Prostate gland (tissue), 2 donors: ENCODE measurements around the gene AKT2. TPM values are rescaled to one million over a fixed set of nuclear protein-coding genes. Genes with fewer than 3 reads are reported as not detected.

ENCODE experiments used
- DNase-seq: peaks from one replicate; pipeline ENCODE4 v3.0.0-alpha.2; 2019; ENCODE audit warnings: low spot score
- H3K27ac ChIP-seq, 2 donors: fragments of 200-600 bp; sonication (generic); 2 replicates each; pipeline ENCODE4 v1.5.1; 2017 to 2019
- H3K27me3 ChIP-seq: fragments of 200-600 bp; sonication (generic); replicated peaks from 2 replicates; pipeline ENCODE4 v1.5.1; 2019; ENCODE audit not compliant: insufficient read depth
- H3K36me3 ChIP-seq, 2 donors: fragments of 200-600 bp; sonication (generic); 1 replicate in 1 of 2; 2 replicates in 1 of 2; pipeline versions ENCODE4 v1.5.1 to v1.8.1; 2017 to 2019
- H3K4me1 ChIP-seq: fragments of 200-600 bp; sonication (generic); replicated peaks from 2 replicates; pipeline ENCODE4 v1.5.1; 2019
- H3K4me3 ChIP-seq, 2 donors: fragments of 200-600 bp; sonication (generic); 2 replicates each; pipeline ENCODE4 v1.5.1; 2017 to 2019
- H3K9me3 ChIP-seq: fragments of 200-600 bp; sonication (generic); 2 replicates; pipeline ENCODE4 v1.5.1; 2017
- POLR2A ChIP-seq: fragments of 450-650 bp; IDR thresholded peaks from one replicate; pipeline ENCODE4 v1.6.1; 2016; ENCODE audit warnings: antibody characterized with exemption, mild to moderate bottlenecking
- POLR2AphosphoS5 ChIP-seq: sonication (generic); formaldehyde crosslinking; IDR thresholded peaks from one replicate; pipeline ENCODE4 v1.6.1; 2017; ENCODE audit warnings: antibody characterized with exemption
- WGBS: methylation state at CpG from one replicate; pipeline ENCODE4 v1.1.5; 2018; 5-methylcytosine and 5-hydroxymethylcytosine counted together
- intact Hi-C: fragments of 100-400 bp; cut with DNase I; formaldehyde crosslinking; loops from one replicate; pipeline ENCODE4 v1.14.2; 2022
- total RNA-seq, 2 donors: library from RNA; depleted of rRNA; stranded (reverse); fragments of >200 nt; gene quantifications; one replicate each; pipeline ENCODE4 v1.1.0, GENCODE V29; 2016
- TF ChIP-seq, protein P1 (sequence below), 4 experiments: fragments of 200-600 bp in 2 of 4; fragments of 450-650 bp in 2 of 4; sonication (generic) in 2 of 4; IDR thresholded peaks; 1 replicate in 3 of 4; 2 replicates in 1 of 4; pipeline ENCODE4 v1.5.1; 2016 to 2019; ENCODE audit warnings: antibody characterized with exemption in 4 of 4, mild to moderate bottlenecking in 2 of 4, moderate library complexity in 2 of 4

The AKT2 gene
- total RNA-seq, 2 donors from 2014 or later: 95.3 to 171 TPM

GRCh38 chr19:40249781-40250180, 35.4 kb downstream of the AKT2 start:
- intact Hi-C loops: no loop called here
- Histone ChIP-seq H3K4me3 (no peak overlapping the region), H3K4me1 (peaks cover 12% of the 10 kb centered on the region), H3K9me3 (no peaks in the 10 kb centered on the region), H3K27me3 (no peaks in the 10 kb centered on the region), H3K27ac (peak overlapping the region; percentile 74 to 77), H3K36me3 (peaks cover 0 to 3% of the 10 kb centered on the region in 2 donors)
- TF ChIP-seq POLR2A (no peak), POLR2AphosphoS5 (peak; percentile 18)
- DNase-seq: peak; percentile 40
- 66% methylated on average over 11 of the region's 11 CpGs for WGBS

DNA sequence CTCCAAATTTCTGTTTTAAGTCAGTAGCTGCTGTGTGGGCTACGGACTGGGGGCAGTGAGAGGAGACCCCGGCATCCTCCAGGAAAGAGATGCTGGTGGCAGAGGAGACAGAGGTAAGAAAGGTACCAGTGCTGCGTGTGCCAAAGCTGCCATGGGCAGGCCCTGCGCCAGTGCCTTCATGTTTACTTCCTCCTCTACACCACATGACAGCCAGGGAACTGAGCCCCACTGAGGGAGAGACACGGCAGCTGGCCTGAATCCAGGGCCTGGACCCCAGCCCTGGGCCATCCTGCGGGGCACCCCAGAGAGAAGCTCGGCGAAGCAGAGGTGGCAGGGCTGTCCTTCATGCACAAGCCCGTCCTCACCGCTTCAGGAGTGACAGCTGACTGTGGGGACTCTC, 35.9 kb downstream of the AKT2 start:
- TF ChIP-seq POLR2A (no peak), POLR2AphosphoS5 (peak; percentile 73)
- H3K4me1 ChIP-seq: peaks cover 12% of the 10 kb centered on the region
- H3K27ac ChIP-seq: peak overlapping the region; percentile 74 to 77
- intact Hi-C loops: no loop called here
- H3K4me3 ChIP-seq: no peak overlapping the region
- no peaks in the 10 kb centered on the region for H3K9me3 ChIP-seq
- no peaks in the 10 kb centered on the region for H3K36me3 ChIP-seq
- WGBS: 53% methylated on average over 10 of the region's 10 CpGs
- DNase-seq: peak; percentile 74
- H3K27me3 ChIP-seq: no peaks in the 10 kb centered on the region

DNA sequence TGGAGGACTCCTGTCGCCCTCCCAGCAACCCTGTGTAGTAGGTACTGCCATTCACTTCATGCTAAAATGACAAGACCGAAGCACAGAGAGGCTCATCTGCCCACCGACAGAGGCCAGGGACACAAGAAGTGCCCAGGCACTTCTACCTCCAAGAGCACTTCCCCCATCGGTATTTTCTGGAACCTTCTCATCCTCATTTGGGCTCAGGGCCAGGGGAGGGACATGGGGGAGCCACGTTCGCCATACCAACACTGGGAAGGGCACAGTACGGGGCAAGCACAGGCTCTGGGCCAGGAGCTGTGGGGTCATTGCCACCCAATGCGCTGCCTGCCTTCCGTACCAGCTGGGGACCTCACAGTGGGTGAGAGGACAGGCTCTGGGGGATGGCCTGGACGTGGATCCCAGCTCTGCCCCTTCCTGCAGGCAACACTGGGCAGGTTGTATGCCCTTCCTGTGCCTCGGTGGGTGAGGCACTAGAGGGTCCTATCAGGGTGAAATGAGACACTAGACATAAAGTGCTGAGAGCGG, 37.3 kb downstream of the AKT2 start:
- no peak for DNase-seq
- Histone ChIP-seq H3K36me3 (no peaks in the 10 kb centered on the region), H3K9me3 (no peaks in the 10 kb centered on the region), H3K4me1 (peaks cover 4% of the 10 kb centered on the region), H3K27me3 (no peaks in the 10 kb centered on the region), H3K4me3 (no peak overlapping the region), H3K27ac (no peak overlapping the region)
- 88% methylated on average over 12 of the region's 12 CpGs for WGBS
- intact Hi-C loops: no loop called here
- no peak for TF ChIP-seq POLR2A

DNA sequence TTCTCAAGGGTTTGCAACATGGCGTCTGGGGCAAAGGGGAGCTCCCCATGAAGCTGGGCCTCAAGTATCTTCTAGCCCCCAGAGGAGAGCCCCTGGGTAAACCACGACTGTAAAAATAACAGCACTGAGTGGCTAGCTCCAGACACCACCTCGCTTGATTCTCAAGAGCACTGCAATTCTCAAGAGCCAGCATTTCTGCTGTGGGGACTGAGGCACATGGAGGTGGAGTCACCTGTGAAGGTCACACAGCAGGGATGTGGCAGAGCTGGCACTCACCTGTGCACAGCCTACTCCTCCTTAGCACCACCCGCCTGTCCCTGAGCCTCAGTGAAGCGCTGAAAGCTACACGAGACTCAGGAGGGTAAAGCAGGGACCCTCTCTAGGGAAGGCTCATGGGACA, 38.0 kb downstream of the AKT2 start:
- H3K27me3 ChIP-seq: no peaks in the 10 kb centered on the region
- 89% methylated on average over 6 of the region's 6 CpGs for WGBS
- no peak for DNase-seq
- H3K9me3 ChIP-seq: no peaks in the 10 kb centered on the region
- TF ChIP-seq, protein P1, sequence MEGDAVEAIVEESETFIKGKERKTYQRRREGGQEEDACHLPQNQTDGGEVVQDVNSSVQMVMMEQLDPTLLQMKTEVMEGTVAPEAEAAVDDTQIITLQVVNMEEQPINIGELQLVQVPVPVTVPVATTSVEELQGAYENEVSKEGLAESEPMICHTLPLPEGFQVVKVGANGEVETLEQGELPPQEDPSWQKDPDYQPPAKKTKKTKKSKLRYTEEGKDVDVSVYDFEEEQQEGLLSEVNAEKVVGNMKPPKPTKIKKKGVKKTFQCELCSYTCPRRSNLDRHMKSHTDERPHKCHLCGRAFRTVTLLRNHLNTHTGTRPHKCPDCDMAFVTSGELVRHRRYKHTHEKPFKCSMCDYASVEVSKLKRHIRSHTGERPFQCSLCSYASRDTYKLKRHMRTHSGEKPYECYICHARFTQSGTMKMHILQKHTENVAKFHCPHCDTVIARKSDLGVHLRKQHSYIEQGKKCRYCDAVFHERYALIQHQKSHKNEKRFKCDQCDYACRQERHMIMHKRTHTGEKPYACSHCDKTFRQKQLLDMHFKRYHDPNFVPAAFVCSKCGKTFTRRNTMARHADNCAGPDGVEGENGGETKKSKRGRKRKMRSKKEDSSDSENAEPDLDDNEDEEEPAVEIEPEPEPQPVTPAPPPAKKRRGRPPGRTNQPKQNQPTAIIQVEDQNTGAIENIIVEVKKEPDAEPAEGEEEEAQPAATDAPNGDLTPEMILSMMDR (IDR thresholded peaks at IDR 0.05): no peak
- no peak for TF ChIP-seq POLR2AphosphoS5
- no peak for TF ChIP-seq POLR2A
- no peaks in the 10 kb centered on the region for H3K4me1 ChIP-seq
- no peak overlapping the region for H3K4me3 ChIP-seq
- no peak overlapping the region for H3K27ac ChIP-seq
- H3K36me3 ChIP-seq: no peaks in the 10 kb centered on the region
- intact Hi-C loops: no loop called here

DNA sequence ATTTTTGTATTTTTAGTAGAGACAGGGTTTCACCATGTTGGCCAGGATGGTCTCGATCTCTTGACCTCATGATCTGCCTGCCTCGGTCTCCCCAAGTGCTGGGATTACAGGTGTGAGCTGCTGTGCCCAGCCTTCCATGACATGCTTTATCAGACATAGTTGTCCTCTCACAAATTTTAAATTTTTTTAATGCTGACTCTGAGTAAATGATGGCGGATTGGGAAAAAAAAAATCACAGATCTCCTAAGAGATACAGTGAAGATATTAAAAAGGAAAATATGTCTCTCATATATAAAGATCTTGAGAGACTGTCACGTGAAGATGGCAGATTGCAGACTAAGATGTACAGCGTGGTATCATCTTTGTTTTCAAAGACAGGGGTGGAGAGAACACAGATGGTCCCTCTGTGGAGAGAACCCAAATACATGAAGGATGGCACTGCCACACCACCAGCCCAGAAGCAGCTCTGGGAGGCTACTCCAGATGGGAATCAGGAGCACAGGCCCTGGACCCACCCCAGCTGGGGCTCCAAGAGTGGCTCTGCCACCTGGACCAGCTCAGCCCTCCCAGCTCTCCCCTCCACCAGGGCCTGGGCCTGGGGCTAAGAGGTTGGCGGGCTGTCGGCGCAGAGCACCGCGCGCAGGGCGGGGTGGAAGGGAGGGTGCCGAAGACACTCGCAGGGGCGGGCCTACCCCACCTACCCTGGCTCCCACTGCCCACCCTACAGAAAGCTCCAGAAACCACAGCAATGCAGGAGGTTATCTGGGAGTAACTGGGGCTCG, 38.7 kb downstream of the AKT2 start:
- DNase-seq: no peak
- no peaks in the 10 kb centered on the region for H3K9me3 ChIP-seq
- H3K4me1 ChIP-seq: no peaks in the 10 kb centered on the region
- no peak overlapping the region for H3K4me3 ChIP-seq
- intact Hi-C loops: no loop called here
- WGBS: 92% methylated on average over 16 of the region's 16 CpGs
- no peak overlapping the region for H3K27ac ChIP-seq
- H3K36me3 ChIP-seq: no peaks in the 10 kb centered on the region
- no peaks in the 10 kb centered on the region for H3K27me3 ChIP-seq
- TF ChIP-seq POLR2A: no peak
- no peak for TF ChIP-seq POLR2AphosphoS5
- TF ChIP-seq, protein P1 (IDR thresholded peaks at IDR 0.05): no peak

- Histone ChIP-seq H3K36me3 (no peaks in the 10 kb centered on the region), H3K27me3 (no peaks in the 10 kb centered on the region), H3K4me3 (no peak overlapping the region), H3K9me3 (no peaks in the 10 kb centered on the region), H3K4me1 (no peaks in the 10 kb centered on the region), H3K27ac (no peak overlapping the region)
- WGBS: 79% methylated on average over 9 of the region's 9 CpGs
- TF ChIP-seq POLR2AphosphoS5 (no peak), POLR2A (no peak)
- TF ChIP-seq, protein P1 (IDR thresholded peaks at IDR 0.05): no peak
- no peak for DNase-seq
- intact Hi-C loops: no loop called here
Measured at GRCh38 chr19:40245506-40246128, 39.5 kb downstream of the AKT2 start.
